PFSK-1 (cell line): Measurements from ENCODE around the gene BABAM2.

Source experiments
- FOXP2 ChIP-seq: optimal IDR thresholded peaks from 2 replicates; pipeline ENCODE3; 2011; ENCODE audit warnings: borderline replicate concordance, control low read depth, inconsistent platforms; ENCODE audit not compliant: insufficient read depth; ENCODE audit errors: extremely low read length, extremely low read depth
- POLR2AphosphoS5 ChIP-seq: IDR thresholded peaks from 2 replicates; pipeline ENCODE4 v1.6.1; 2012; ENCODE audit warnings: low read depth, mild to moderate bottlenecking, control low read depth, low read length, moderate library complexity
- SIN3A ChIP-seq: IDR thresholded peaks from 2 replicates; pipeline ENCODE4 v1.6.1; 2012; ENCODE audit warnings: mild to moderate bottlenecking, low read length, moderate library complexity, borderline replicate concordance; ENCODE audit not compliant: insufficient read depth
- TAF1 ChIP-seq: IDR thresholded peaks from 2 replicates; pipeline ENCODE4 v1.6.1; 2012; ENCODE audit warnings: low read length, control low read depth, borderline replicate concordance; ENCODE audit not compliant: insufficient read depth
- TF ChIP-seq, protein P1 (sequence below), 2 experiments: IDR thresholded peaks; 2 replicates each; pipeline versions ENCODE4 v1.6.1 to v1.8.0; 2011 to 2012; ENCODE audit warnings: low read depth in 2 of 2, low read length in 2 of 2, control low read depth in 1 of 2, inconsistent platforms in 1 of 2, mild to moderate bottlenecking in 1 of 2, moderate library complexity in 1 of 2; ENCODE audit not compliant: insufficient read depth in 1 of 2

DNA sequence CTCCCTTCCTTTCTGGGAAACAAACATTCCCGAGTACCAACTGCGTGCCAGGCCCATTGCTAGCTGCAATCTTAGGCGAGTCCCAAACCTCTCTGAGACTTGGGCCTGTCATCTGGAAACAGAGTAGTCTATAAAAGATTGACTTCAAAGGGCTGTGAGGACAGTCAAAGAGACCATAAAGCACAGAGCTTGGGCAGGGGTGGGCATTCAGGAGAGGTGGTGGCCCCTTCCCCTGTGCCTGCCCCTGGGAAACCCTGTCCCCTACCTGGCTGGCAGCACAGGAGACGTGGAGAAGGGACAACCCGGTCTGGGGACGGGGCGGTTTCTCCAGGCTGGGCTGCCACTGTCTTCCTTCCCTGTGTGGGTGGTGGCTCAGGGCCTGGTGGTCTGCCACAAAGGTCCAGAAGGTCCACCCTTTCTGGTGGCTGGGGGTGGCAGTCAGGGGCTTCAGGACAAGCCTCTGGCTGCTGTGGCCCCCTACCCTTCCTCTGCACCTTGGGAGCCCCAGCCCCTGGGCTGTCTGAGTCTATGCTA is 468.2 kb downstream of the BABAM2 start:
- TF ChIP-seq, protein P1, sequence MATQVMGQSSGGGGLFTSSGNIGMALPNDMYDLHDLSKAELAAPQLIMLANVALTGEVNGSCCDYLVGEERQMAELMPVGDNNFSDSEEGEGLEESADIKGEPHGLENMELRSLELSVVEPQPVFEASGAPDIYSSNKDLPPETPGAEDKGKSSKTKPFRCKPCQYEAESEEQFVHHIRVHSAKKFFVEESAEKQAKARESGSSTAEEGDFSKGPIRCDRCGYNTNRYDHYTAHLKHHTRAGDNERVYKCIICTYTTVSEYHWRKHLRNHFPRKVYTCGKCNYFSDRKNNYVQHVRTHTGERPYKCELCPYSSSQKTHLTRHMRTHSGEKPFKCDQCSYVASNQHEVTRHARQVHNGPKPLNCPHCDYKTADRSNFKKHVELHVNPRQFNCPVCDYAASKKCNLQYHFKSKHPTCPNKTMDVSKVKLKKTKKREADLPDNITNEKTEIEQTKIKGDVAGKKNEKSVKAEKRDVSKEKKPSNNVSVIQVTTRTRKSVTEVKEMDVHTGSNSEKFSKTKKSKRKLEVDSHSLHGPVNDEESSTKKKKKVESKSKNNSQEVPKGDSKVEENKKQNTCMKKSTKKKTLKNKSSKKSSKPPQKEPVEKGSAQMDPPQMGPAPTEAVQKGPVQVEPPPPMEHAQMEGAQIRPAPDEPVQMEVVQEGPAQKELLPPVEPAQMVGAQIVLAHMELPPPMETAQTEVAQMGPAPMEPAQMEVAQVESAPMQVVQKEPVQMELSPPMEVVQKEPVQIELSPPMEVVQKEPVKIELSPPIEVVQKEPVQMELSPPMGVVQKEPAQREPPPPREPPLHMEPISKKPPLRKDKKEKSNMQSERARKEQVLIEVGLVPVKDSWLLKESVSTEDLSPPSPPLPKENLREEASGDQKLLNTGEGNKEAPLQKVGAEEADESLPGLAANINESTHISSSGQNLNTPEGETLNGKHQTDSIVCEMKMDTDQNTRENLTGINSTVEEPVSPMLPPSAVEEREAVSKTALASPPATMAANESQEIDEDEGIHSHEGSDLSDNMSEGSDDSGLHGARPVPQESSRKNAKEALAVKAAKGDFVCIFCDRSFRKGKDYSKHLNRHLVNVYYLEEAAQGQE (IDR thresholded peaks at IDR 0.05; ENCODE audit: insufficient read depth in 1 of 2, low read depth in 2 of 2, low read length in 2 of 2) = no peak
- no peak for TF ChIP-seq SIN3A
- TF ChIP-seq POLR2AphosphoS5 = no peak
- no peak for TF ChIP-seq TAF1
- no peak for TF ChIP-seq FOXP2
